ENCODE data around the gene KIF26B.

KIF26B gene

DNA sequence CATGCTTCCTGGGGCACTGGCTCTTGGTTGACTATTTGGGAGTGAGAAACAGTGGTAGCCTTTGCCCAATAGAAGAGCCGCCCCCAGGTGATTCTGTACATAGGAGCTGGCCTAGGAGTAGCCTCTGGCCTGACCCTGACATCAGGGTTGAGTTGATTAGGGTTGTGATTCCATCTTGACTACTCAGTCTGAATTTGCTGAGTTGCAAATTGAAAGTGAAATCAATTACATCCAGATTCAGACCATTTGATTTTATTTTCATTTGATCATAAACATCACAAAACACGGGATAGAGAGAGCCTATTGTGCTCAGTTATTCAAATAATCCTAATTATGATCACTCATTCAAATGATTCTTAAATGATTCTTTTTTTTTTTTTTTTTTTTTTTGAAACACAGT is 253.2 kb downstream of the KIF26B start:
- Histone ChIP-seq H3K36me3 (replicated peaks) (no peaks in the 10 kb centered on the region), H3K27ac (no peak overlapping the region), H3K4me3 (ENCODE audit: low read depth, low read length) (no peak overlapping the region), H3K27me3 (replicated peaks) (no peaks in the 10 kb centered on the region)
- DNase-seq = no peak
- in situ Hi-C loops (cut with HindIII; ENCODE audit: low pct_ligation_motif_present, low sequenced_read_pairs) = no loop called here
- no peak for TF ChIP-seq CTCF (IDR thresholded peaks at IDR 0.05; ENCODE audit: low read depth, low read length, missing control alignments)

DNA sequence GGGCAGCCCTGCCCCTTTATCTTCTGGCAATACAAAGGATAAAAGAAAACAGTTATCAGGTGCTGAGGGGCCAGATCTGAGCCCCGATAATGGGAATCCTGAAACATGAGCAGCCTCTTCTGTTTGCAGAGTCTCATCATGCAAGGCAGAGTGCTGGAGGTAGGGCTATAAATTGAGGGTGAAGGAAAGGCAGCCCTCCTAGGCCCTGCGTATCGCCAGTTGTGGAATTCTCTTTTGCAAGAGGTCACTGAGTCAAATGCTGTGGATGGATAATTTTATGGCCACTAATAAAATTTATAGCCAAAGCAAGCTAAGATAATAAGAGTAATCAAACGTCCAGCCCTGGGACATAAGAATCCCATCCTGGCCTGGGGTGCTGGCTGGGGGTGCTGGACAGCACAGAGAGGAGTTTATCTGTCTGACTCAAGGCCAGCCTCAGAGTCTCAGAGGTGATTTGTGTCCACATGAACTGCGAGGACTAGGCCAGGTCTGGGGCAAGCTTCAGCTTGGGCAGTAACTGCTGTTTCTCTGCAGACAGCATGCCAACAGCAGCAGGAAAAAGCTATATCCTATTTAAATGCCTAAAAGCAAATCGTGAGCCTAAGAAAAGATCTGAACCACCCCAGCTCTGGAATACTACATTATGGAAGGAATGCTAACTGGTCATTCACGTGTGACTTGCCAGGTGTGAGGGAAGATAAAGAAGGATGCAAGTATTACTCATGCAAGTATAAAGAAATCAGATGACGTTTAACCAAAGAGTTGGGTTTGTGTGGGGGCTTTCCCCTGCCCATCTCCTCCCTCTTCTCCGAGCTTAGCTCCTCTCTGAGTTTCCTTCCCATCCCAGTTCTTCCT is 254.8 kb downstream of the KIF26B start:
- H3K4me3 ChIP-seq (ENCODE audit: low read depth, low read length) = no peak overlapping the region
- DNase-seq = no peak
- in situ Hi-C loops (cut with HindIII; ENCODE audit: low pct_ligation_motif_present, low sequenced_read_pairs) = no loop called here

DNA sequence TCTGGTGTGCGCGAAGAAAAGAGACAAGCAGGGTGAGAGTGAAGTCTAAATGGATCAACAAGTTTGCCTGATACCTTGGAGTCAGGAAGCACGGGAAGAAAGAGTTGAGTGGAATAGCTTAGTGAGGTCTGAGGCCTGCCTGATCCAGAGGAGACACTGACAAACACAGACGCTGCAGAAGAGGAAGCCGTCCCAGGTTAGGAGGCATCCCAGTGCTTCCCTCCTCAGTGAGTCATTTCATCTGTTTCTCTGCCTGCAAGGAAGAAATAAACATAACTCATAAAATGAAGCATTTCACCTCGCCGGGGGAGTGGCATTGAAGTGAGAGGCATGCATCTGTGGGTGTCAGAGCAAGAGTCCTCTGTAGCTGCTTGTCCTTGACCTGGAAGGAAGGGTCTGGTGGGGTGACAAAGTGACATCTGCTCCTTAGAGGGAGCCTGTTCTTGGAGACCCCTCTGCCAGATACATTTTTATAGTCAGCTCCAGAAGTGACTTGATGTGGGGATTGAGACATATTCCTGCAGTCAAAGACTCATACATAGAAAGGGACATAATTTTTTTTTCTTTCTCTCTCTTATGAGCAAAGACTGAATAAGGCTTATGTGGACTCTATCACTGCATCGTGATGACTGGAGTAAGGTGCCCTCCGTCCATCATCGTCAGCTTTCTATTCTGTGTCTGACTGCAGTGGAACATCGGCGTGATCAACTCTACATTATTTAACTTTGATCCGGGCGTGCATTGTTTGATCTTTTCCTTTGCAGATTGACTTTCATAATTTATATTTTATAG is 256.7 kb downstream of the KIF26B start:
- in situ Hi-C loops (cut with HindIII; ENCODE audit: low pct_ligation_motif_present, low sequenced_read_pairs) = no loop called here
- H3K27me3 ChIP-seq (replicated peaks) = no peaks in the 10 kb centered on the region
- no peak for TF ChIP-seq CTCF (IDR thresholded peaks at IDR 0.05; ENCODE audit: low read depth, low read length, missing control alignments)
- H3K36me3 ChIP-seq (replicated peaks) = no peaks in the 10 kb centered on the region
- no peak overlapping the region for H3K4me3 ChIP-seq (ENCODE audit: low read depth, low read length)
- DNase-seq = peak; percentile 11
- H3K27ac ChIP-seq = no peak overlapping the region

More for the DNA sequence above, 254.8 kb downstream of the KIF26B start:
- no peak for TF ChIP-seq CTCF (IDR thresholded peaks at IDR 0.05; ENCODE audit: low read depth, low read length, missing control alignments)
- no peak overlapping the region for H3K27ac ChIP-seq
- H3K27me3 ChIP-seq (replicated peaks) = no peaks in the 10 kb centered on the region
- no peaks in the 10 kb centered on the region for H3K36me3 ChIP-seq (replicated peaks)

DNA sequence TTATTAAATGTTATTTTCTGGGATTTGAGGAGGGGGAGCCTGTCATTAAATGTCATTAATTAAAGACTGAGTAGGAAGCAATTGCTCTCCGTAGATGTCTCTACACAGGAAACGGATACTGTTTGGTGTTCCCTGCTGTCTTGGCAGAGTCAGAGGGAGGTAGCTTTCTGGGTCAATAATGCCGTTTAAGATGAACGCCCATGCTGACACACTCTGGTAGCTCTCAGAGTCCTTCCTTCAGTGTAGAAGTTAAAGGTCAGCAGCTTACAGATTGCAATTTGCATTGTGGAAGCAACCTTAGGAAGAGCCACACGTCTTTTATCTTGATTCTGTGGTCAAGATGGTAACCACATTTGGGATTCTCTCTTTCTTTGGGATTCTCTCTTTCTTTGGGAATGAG is 257.5 kb downstream of the KIF26B start:
- no peak for TF ChIP-seq CTCF (IDR thresholded peaks at IDR 0.05; ENCODE audit: low read depth, low read length, missing control alignments)
- in situ Hi-C loops (cut with HindIII; ENCODE audit: low pct_ligation_motif_present, low sequenced_read_pairs) = no loop called here
- H3K27me3 ChIP-seq (replicated peaks) = no peaks in the 10 kb centered on the region

DNA sequence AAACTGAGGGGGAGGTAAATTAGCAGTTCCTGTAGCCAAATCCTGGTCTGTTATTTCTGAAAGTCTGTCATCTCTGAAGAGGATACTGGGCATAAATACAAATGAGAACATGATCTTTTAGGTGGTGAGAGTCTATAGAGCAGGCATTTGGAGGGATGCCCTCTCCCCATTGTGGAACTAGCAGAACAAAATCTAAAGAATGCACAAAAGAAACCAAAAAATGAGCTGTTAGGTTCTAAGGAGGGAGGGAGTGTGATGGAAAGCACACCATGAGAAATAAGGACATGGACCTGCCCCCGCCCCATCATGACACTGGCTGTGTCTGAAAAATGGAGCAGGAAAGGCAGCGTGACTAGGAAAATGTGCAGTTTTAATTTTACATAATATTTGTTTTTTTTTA is 262.0 kb downstream of the KIF26B start:
- in situ Hi-C loops (cut with HindIII; ENCODE audit: low pct_ligation_motif_present, low sequenced_read_pairs) = no loop called here
- no peak overlapping the region for H3K4me3 ChIP-seq (ENCODE audit: low read depth, low read length)
- TF ChIP-seq CTCF (IDR thresholded peaks at IDR 0.05; ENCODE audit: low read depth, low read length, missing control alignments) = no peak
- no peaks in the 10 kb centered on the region for H3K27me3 ChIP-seq (replicated peaks)
- no peaks in the 10 kb centered on the region for H3K36me3 ChIP-seq (replicated peaks)
- H3K27ac ChIP-seq = no peak overlapping the region
- no peak for DNase-seq

More for the DNA sequence above, 257.5 kb downstream of the KIF26B start:
- Histone ChIP-seq H3K27ac (no peak overlapping the region), H3K36me3 (replicated peaks) (no peaks in the 10 kb centered on the region), H3K4me3 (ENCODE audit: low read depth, low read length) (no peak overlapping the region)
- DNase-seq = no peak

All from brain microvascular endothelial cell (primary cell).